ENCODE results near the gene TRIM24.
"Not testable (repeated sequence)": the region's sequence is repeated elsewhere in the genome, so short reads cannot be mapped to it uniquely, and the experiment has no call there.

The TRIM24 gene

GRCh38 chr7:138521837-138522461, 61.9 kb downstream of the TRIM24 start:
- Histone ChIP-seq H3K4me3 (ENCODE audit: low read length) (no peak overlapping the region), H3K27me3 (ENCODE audit: control insufficient read depth, insufficient read depth, low read length) (no peaks in the 10 kb centered on the region), H3K4me2 (ENCODE audit: low read length) (no peak overlapping the region), H3K4me1 (ENCODE audit: control insufficient read depth, insufficient read depth, low read length) (no peaks in the 10 kb centered on the region), H3K9me3 (replicated peaks; ENCODE audit: low read length) (peaks cover 3% of the 10 kb centered on the region), H3K36me3 (ENCODE audit: insufficient read depth, low read length) (peaks cover 20% of the 10 kb centered on the region), H3K9ac (ENCODE audit: low read depth, low read length) (no peak overlapping the region)

GRCh38 chr7:138524259-138524658, 64.2 kb downstream of the TRIM24 start:
- no peaks in the 10 kb centered on the region for H3K27me3 ChIP-seq (ENCODE audit: control insufficient read depth, insufficient read depth, low read length)
- peaks cover 20% of the 10 kb centered on the region for H3K36me3 ChIP-seq (ENCODE audit: insufficient read depth, low read length)
- peaks cover 9% of the 10 kb centered on the region for H3K9me3 ChIP-seq (replicated peaks; ENCODE audit: low read length)
- H3K4me1 ChIP-seq (ENCODE audit: control insufficient read depth, insufficient read depth, low read length) = no peaks in the 10 kb centered on the region
- no peak overlapping the region for H3K9ac ChIP-seq (ENCODE audit: low read depth, low read length)
- H3K4me3 ChIP-seq (ENCODE audit: low read length) = no peak overlapping the region
- H3K4me2 ChIP-seq (ENCODE audit: low read length) = no peak overlapping the region

GRCh38 chr7:138525757-138526156, 65.7 kb downstream of the TRIM24 start:
- H3K4me3 ChIP-seq (ENCODE audit: low read length) = no peak overlapping the region
- H3K9ac ChIP-seq (ENCODE audit: low read depth, low read length) = no peak overlapping the region
- peaks cover 14% of the 10 kb centered on the region for H3K36me3 ChIP-seq (ENCODE audit: insufficient read depth, low read length)

GRCh38 chr7:138527746-138528223, 67.7 kb downstream of the TRIM24 start:
- no peaks in the 10 kb centered on the region for H3K27me3 ChIP-seq (ENCODE audit: control insufficient read depth, insufficient read depth, low read length)
- no peaks in the 10 kb centered on the region for H3K4me1 ChIP-seq (ENCODE audit: control insufficient read depth, insufficient read depth, low read length)
- peaks cover 9% of the 10 kb centered on the region for H3K9me3 ChIP-seq (replicated peaks; ENCODE audit: low read length)
- no peak overlapping the region for H3K9ac ChIP-seq (ENCODE audit: low read depth, low read length)
- peaks cover 14% of the 10 kb centered on the region for H3K36me3 ChIP-seq (ENCODE audit: insufficient read depth, low read length)
- no peak overlapping the region for H3K4me2 ChIP-seq (ENCODE audit: low read length)
- no peak overlapping the region for H3K4me3 ChIP-seq (ENCODE audit: low read length)

More at GRCh38 chr7:138525757-138526156, 65.7 kb downstream of the TRIM24 start:
- H3K9me3 ChIP-seq (replicated peaks; ENCODE audit: low read length) = peaks cover 9% of the 10 kb centered on the region
- H3K27me3 ChIP-seq (ENCODE audit: control insufficient read depth, insufficient read depth, low read length) = no peaks in the 10 kb centered on the region
- H3K4me1 ChIP-seq (ENCODE audit: control insufficient read depth, insufficient read depth, low read length) = no peaks in the 10 kb centered on the region
- H3K4me2 ChIP-seq (ENCODE audit: low read length) = no peak overlapping the region

DNA sequence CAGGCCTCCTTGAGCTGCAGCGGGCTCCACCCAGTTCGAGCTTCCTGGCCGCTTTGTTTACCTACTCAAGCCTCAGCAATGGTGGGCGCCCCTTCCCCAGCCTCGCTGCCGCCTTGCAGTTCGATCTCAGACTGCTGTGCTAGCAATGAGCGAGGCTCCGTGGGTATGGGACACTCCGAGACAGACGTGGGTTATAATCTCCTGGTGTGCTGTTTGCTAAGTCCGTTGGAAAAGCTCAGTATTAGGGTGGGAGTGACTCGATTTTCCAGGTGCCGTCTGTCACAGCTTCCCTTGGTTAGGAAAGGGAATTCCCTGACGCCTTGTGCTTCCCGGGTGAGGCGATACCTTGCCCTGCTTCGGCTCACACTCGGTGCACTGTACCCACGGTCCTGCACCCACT, 76.8 kb downstream of the TRIM24 start:
- H3K9me3 ChIP-seq (replicated peaks; ENCODE audit: low read length); H3K27me3 ChIP-seq (ENCODE audit: control insufficient read depth, insufficient read depth, low read length); H3K4me3 ChIP-seq (ENCODE audit: low read length); H3K36me3 ChIP-seq (ENCODE audit: insufficient read depth, low read length); H3K4me1 ChIP-seq (ENCODE audit: control insufficient read depth, insufficient read depth, low read length); H3K4me2 ChIP-seq (ENCODE audit: low read length); H3K9ac ChIP-seq (ENCODE audit: low read depth, low read length): not testable (repeated sequence)

- H3K4me2 ChIP-seq (ENCODE audit: low read length) = no peak overlapping the region
- peaks cover 5% of the 10 kb centered on the region for H3K36me3 ChIP-seq (ENCODE audit: insufficient read depth, low read length)
- H3K9me3 ChIP-seq (replicated peaks; ENCODE audit: low read length) = no peaks in the 10 kb centered on the region
- H3K27me3 ChIP-seq (ENCODE audit: control insufficient read depth, insufficient read depth, low read length) = no peaks in the 10 kb centered on the region
- H3K9ac ChIP-seq (ENCODE audit: low read depth, low read length) = no peak overlapping the region
- no peak overlapping the region for H3K4me3 ChIP-seq (ENCODE audit: low read length)
- peaks cover 4% of the 10 kb centered on the region for H3K4me1 ChIP-seq (ENCODE audit: control insufficient read depth, insufficient read depth, low read length)
Measured at GRCh38 chr7:138538518-138538917, 78.5 kb downstream of the TRIM24 start.

DNA sequence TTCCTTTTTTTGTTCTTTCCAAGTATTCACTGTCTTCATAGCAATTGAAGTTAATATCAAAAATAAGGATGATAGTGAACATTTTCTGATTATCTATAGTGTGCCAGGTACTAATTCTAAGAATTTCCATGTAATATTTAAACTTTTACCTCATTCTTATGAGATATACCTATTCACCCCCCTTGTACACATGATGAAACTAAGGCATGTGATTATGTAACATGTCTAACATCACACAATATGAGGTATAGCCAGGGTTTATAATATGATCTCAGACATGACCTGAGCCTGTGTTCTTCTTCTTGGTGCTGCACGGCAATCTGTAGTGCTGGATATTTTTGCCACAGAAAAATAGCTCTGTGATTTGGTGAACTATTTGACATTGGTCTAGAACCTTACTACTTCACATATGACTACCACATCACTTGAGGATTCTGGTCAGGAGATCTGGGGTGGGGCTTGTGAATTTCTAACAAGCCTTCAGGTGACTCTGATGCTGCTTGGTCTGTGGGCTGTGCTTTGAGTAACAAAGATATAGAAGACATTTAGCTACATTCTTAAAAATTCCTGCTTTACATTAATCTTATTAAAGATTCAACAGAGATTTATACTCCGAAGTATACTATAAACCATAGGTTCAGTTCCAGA, 79.1 kb downstream of the TRIM24 start:
- no peak overlapping the region for H3K9ac ChIP-seq (ENCODE audit: low read depth, low read length)
- no peak overlapping the region for H3K4me3 ChIP-seq (ENCODE audit: low read length)
- H3K9me3 ChIP-seq (replicated peaks; ENCODE audit: low read length) = no peaks in the 10 kb centered on the region
- H3K27me3 ChIP-seq (ENCODE audit: control insufficient read depth, insufficient read depth, low read length) = no peaks in the 10 kb centered on the region
- H3K4me1 ChIP-seq (ENCODE audit: control insufficient read depth, insufficient read depth, low read length) = peaks cover 4% of the 10 kb centered on the region
- no peak overlapping the region for H3K4me2 ChIP-seq (ENCODE audit: low read length)
- peaks cover 5% of the 10 kb centered on the region for H3K36me3 ChIP-seq (ENCODE audit: insufficient read depth, low read length)

GRCh38 chr7:138542183-138542582, 82.1 kb downstream of the TRIM24 start:
- Histone ChIP-seq H3K9ac (ENCODE audit: low read depth, low read length) (no peak overlapping the region), H3K4me1 (ENCODE audit: control insufficient read depth, insufficient read depth, low read length) (peaks cover 4% of the 10 kb centered on the region), H3K36me3 (ENCODE audit: insufficient read depth, low read length) (peaks cover 5% of the 10 kb centered on the region), H3K27me3 (ENCODE audit: control insufficient read depth, insufficient read depth, low read length) (no peaks in the 10 kb centered on the region), H3K4me2 (ENCODE audit: low read length) (no peak overlapping the region), H3K4me3 (ENCODE audit: low read length) (no peak overlapping the region), H3K9me3 (replicated peaks; ENCODE audit: low read length) (no peaks in the 10 kb centered on the region)

DNA sequence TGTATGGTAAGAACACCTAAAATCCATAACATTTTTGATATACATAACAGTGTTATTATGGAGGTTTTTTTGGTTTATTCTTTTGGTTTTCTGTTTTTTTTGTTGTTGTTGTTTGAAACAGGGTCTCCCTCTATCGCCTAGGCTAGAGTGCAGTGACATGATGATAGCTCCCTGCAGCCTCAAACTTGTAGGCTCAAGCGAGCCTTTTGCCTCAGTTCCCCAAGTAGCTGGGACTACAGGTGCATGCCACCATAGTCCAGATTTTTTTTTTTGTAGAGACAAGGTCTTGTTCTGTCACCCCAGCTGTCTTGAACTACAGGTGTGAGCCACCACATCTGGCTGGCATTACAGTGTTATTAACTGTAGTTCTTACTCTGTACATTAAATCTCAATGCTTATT, 83.7 kb downstream of the TRIM24 start:
- Histone ChIP-seq H3K36me3 (ENCODE audit: insufficient read depth, low read length) (peaks cover 5% of the 10 kb centered on the region), H3K27me3 (ENCODE audit: control insufficient read depth, insufficient read depth, low read length) (no peaks in the 10 kb centered on the region), H3K9ac (ENCODE audit: low read depth, low read length) (no peak overlapping the region), H3K4me3 (ENCODE audit: low read length) (no peak overlapping the region), H3K9me3 (replicated peaks; ENCODE audit: low read length) (no peaks in the 10 kb centered on the region), H3K4me2 (ENCODE audit: low read length) (no peak overlapping the region), H3K4me1 (ENCODE audit: control insufficient read depth, insufficient read depth, low read length) (no peaks in the 10 kb centered on the region)

DNA sequence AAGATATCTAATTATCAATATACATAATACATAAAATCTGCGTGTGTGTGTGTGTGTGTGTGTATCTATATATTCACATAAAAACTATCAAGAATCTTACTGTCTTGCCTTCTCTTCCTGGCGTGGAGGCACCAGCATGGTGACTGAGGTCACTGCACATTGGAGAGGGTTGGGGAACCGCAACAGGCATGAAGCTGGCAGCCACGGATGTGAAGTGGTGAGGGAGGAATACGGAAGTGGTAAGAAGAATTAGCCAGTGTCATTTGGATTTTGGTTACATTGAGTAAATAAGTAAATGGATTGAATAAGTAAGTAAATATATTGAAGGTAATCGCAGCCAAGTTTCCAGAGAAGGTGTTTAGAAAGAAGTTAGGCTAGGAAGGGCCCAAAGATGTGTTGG, 85.1 kb downstream of the TRIM24 start:
- Histone ChIP-seq H3K4me1 (ENCODE audit: control insufficient read depth, insufficient read depth, low read length) (no peaks in the 10 kb centered on the region), H3K9me3 (replicated peaks; ENCODE audit: low read length) (no peaks in the 10 kb centered on the region), H3K4me2 (ENCODE audit: low read length) (no peak overlapping the region), H3K9ac (ENCODE audit: low read depth, low read length) (no peak overlapping the region), H3K4me3 (ENCODE audit: low read length) (no peak overlapping the region), H3K27me3 (ENCODE audit: control insufficient read depth, insufficient read depth, low read length) (no peaks in the 10 kb centered on the region), H3K36me3 (ENCODE audit: insufficient read depth, low read length) (no peaks in the 10 kb centered on the region)

DNA sequence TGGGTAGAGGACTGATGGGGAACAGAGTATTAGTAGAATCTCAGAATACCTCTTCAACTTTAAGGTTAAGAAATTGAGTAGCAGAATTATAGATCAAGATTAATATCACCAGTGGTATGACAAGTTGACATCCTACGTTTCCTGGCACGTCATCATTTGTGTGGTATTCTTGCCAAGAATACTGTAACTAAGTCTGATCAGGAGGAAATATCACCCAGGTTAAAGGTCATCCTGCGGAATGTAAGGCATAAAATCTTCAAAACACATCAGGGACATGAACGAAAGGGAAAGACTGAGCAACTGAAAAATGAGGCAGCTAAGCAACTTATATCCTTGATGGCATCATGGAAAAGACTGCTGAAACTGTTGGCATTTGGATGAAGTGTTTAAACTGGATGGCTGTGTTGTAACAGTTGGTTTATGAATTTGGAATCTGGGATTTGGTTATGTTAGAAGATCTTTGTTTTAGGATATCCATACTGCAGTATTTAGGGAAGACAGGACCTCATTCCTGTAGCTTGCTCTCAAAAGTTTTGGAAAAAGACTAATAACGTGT, 86.1 kb downstream of the TRIM24 start:
- Histone ChIP-seq H3K9ac (ENCODE audit: low read depth, low read length) (no peak overlapping the region), H3K27me3 (ENCODE audit: control insufficient read depth, insufficient read depth, low read length) (no peaks in the 10 kb centered on the region), H3K4me3 (ENCODE audit: low read length) (no peak overlapping the region), H3K9me3 (replicated peaks; ENCODE audit: low read length) (no peaks in the 10 kb centered on the region), H3K36me3 (ENCODE audit: insufficient read depth, low read length) (peaks cover 3% of the 10 kb centered on the region), H3K4me1 (ENCODE audit: control insufficient read depth, insufficient read depth, low read length) (no peaks in the 10 kb centered on the region), H3K4me2 (ENCODE audit: low read length) (no peak overlapping the region)

GRCh38 chr7:138546829-138547228, 86.8 kb downstream of the TRIM24 start:
- Histone ChIP-seq H3K4me3 (ENCODE audit: low read length) (no peak overlapping the region), H3K9me3 (replicated peaks; ENCODE audit: low read length) (no peaks in the 10 kb centered on the region), H3K27me3 (ENCODE audit: control insufficient read depth, insufficient read depth, low read length) (no peaks in the 10 kb centered on the region), H3K36me3 (ENCODE audit: insufficient read depth, low read length) (peaks cover 5% of the 10 kb centered on the region), H3K4me2 (ENCODE audit: low read length) (no peak overlapping the region), H3K4me1 (ENCODE audit: control insufficient read depth, insufficient read depth, low read length) (no peaks in the 10 kb centered on the region), H3K9ac (ENCODE audit: low read depth, low read length) (no peak overlapping the region)
